ENCODE results near the gene NCEH1. TPM values are rescaled to one million over a fixed set of nuclear protein-coding genes. Genes with fewer than 3 reads are reported as not detected.
A peak's percentile ranks its signal among the peaks of the same experiment; 100 is the strongest.
"Not testable (repeated sequence)": the region's sequence is repeated elsewhere in the genome, so short reads cannot be mapped to it uniquely, and the experiment has no call there.

NCEH1 gene
- total RNA-seq, 1 experiment from 2014 or later = 24.8 TPM

- no peak for DNase-seq (ENCODE audit: low read depth)
Observed at GRCh38 chr3:172613845-172614244, 97.0 kb downstream of the NCEH1 start.

DNA sequence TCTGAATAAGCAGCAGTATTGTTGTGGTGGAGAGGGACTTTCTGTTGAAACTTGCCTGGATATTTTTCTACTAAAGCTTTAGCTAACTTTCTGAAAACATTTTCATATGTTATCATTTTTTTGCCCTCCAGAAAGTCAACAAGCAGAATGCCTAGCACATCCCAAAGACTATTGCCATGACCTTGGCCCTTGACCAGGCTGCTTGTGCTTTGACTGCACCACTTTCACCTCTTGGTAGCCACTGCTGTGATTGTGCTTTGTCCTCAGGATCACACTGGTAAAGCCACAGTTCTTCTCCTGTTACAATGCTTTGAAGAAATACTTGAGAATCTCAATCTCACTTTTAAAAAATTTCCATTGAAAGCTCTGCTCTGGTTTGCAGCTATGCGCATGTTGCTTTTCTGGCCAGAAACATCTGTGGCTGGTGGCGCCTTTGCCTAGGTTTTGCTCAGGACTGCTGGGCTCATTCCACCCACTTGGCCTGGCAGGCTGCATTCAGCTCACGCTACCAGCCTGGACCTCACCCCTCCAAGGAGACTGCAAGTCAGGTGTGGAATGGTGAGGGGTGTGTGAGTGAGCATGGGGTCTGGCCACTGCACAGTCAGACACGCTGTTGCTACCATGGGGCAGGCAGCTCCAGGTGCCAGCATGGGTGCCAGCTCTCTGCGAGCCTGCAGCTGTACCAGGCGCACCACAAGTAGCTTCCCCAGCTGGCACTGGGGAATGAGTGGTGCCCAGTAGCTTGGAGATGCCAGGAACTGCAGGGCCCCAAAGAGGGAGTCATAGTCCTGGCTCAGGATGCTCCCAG lies 97.8 kb downstream of the NCEH1 start:
- no peak for DNase-seq (ENCODE audit: low read depth)

GRCh38 chr3:172609750-172610149 lies 101.1 kb downstream of the NCEH1 start:
- no peak for DNase-seq (ENCODE audit: low read depth)

GRCh38 chr3:172608575-172608974 lies 102.3 kb downstream of the NCEH1 start:
- no peak for DNase-seq (ENCODE audit: low read depth)

GRCh38 chr3:172607305-172608121 lies 103.4 kb downstream of the NCEH1 start:
- DNase-seq (ENCODE audit: low read depth) = peak; percentile 91

DNA sequence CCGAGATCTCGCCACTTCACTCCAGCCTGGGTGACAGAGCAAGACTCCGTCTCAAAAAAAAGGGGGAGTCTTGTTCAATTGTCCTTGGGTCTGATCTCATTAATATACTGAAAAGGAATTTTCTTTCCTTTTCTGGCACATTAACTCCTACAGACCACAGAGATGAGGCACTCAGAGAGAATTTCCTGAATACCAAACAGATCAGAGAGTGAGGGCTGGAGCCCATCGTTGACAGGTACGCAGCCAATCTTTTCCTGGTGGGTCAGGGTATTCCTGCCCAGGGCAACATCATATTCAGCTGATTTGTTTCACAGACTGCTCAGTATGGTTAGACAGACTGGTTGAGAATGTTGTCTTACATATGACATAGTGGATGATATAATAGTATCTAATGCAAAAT lies 104.8 kb downstream of the NCEH1 start:
- DNase-seq (ENCODE audit: low read depth) = peak; percentile 79

GRCh38 chr3:172604895-172605646 lies 105.8 kb downstream of the NCEH1 start:
- no peak for DNase-seq (ENCODE audit: low read depth)

DNA sequence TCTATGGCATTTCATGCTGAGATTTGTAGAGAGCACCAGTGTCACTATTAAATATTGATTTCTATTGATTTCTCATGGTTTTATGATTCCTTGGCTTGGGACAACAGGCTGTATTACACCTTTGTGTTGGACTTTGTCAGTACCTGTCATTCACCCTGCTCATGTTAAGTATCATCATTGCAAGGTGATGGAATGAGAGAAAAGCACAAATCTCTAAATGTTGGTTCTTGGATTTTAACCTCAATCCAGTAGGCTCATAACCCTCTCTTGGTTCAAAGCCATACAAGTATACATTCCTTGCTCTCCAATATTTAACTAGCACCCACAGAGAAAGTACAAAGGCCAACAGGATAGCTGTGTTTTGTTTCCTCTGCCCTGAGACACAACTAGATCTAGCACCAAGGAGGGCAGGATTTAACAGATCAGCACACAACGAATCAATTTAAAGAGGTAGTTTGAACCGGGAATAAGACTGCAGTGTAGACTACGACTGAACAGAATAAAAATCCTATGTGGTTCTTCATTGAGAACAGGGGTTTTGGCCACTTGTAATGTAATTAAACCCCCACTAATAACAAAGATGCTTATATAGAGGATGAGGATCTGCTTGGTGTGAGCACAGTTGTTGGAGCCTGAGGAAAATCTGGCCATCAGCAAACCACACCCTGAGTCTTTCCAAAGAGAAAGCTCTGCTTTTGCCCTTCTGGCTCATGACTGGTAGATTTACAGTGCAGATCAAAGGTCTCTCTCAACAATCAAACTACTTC lies 109.6 kb downstream of the NCEH1 start:
- no peak for DNase-seq (ENCODE audit: low read depth)

DNA sequence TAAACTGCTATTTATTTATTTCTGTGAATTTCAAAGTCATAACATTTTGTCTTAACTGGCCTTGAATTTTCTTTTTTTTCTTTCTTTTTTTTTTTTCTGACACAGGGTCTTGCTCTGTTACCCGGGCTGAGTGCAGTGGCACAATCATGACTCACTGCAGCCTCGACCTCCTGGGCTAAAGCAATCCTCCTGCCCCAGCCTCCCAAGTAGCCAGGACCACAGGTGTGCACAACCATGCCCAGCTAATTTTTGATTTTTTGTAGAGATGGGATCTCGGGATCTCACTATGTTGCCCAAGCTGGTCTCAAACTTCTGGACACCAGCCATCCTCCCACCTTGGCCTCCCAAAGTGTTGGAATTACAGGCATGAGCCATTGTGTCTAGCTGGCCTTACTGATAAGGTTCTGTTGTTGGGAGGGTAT lies 110.2 kb downstream of the NCEH1 start:
- no peak for DNase-seq (ENCODE audit: low read depth)

DNA sequence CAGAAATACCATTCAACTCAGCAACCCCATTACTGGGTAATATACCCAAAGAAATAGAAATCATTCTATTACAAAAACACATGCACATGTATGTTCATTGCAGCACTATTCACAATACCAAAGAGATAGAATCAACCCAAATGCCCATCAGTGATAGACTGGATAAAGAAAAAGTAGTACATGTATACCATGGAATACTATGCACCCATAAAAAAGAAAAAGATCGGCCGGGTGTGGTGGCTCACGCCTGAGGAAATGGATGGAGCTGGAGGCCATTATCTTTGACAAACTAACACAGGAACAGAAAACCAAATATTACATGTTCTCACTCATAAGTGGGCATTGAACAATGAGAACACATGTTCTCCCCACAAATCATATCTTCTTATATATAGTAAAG lies 112.0 kb downstream of the NCEH1 start:
- no peak for DNase-seq (ENCODE audit: low read depth)

- DNase-seq (ENCODE audit: low read depth) = no peak
Observed at GRCh38 chr3:172596394-172596706, 114.5 kb downstream of the NCEH1 start.

GRCh38 chr3:172595664-172596393 lies 115.0 kb downstream of the NCEH1 start:
- DNase-seq (ENCODE audit: low read depth) = peak; percentile 78

GRCh38 chr3:172594900-172595663 lies 115.8 kb downstream of the NCEH1 start:
- not testable (repeated sequence) for DNase-seq (ENCODE audit: low read depth)

- no peak for DNase-seq (ENCODE audit: low read depth)
Observed at GRCh38 chr3:172592898-172593669, 117.8 kb downstream of the NCEH1 start.

- DNase-seq (ENCODE audit: low read depth) = peak; percentile 99
Observed at GRCh38 chr3:172591876-172592771, 118.7 kb downstream of the NCEH1 start.

DNA sequence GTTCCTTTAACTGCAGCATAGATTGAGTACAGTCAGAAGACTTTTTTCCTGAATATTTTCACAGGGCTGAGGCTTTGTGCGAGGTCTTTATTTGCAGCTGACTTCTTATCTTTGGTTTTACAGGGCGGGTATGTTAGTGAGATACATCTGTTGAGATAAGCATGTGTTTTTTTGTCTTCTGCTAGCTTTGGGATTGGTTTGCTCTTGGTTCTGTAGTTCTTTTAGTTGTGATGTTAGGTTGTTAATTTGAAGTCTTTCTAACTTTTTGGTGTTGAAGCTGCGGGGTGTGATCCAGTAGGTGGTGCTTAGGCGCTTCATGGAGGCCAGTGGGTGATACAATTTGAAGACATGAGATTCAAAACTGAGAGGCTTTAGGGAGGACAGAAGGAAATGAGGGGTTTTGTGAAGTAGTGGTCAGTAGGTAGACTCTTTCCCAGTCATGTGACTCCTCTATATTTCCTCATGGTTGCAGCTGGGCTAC lies 119.7 kb downstream of the NCEH1 start:
- no peak for DNase-seq (ENCODE audit: low read depth)

DNA sequence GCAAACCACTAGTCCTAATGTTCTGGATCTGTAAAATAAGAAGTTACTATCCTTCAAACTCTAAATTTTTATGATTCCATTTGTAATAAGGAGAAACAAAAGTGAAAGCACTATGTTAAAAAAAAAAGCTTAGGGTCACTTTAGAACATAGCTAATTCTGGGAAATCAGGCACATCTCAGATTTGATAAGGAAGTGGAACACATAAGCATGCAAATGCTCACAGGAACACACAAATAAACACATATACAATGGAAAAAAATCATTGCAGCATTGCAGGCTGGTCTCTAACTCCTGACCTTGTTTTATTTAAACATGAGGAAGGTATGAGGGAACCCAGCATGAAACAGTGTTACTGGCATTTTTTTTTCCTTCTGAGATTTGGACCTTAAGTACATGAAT lies 124.4 kb downstream of the NCEH1 start:
- no peak for DNase-seq (ENCODE audit: low read depth)

DNA sequence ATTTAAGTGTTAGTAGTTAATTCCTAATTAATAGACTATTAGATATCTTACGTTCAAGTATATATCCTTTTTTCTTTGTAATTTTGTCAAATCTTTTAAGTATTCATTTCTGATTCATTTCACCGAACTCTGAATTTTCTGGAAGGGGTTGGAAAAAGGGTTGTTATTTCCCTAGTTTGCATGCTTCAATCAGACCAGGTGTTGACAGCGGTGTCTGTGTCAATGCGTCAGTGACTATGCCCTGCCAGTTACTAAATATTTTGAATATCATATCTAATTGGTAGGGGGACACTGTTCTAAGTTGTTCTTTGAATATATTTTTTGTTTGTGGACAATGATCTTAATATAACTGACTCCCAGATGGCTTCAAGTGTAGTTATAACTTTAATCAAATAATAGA lies 124.9 kb downstream of the NCEH1 start:
- no peak for DNase-seq (ENCODE audit: low read depth)
